Measurements from ENCODE around the gene MANSC1. TPM values are rescaled to one million over a fixed set of nuclear protein-coding genes. Genes with fewer than 3 reads are reported as not detected.

MANSC1 gene
- total and polyA plus RNA-seq, 10 of the 15 experiments (the other 5 are each of a cell fraction or from before 2014, with no cell fraction given): 0.02 to 0.23 (median 0.11) TPM; not detected in 2

- Histone ChIP-seq H3K4me1 (ENCODE audit: control insufficient read depth, insufficient read depth, low read length) (peaks cover 5% of the 10 kb centered on the region; the same call in 1 of the 2 replicates), H2AFZ (ENCODE audit: control insufficient read depth, low read depth, low read length) (no peak overlapping the region), H3K79me2 (ENCODE audit: control insufficient read depth, insufficient read depth, low read length) (no peaks in the 10 kb centered on the region; the same call in 1 of the 2 replicates), H3K36me3 (ENCODE audit: control insufficient read depth in 2 of 2, insufficient read depth in 2 of 2, low read length in 1 of 2) (peaks cover 0 to 2% of the 10 kb centered on the region in 2 experiments; a peak in 2 of 4 replicates), H3K4me2 (ENCODE audit: control insufficient read depth, insufficient read depth) (no peak overlapping the region), H3K27ac (ENCODE audit: control insufficient read depth, insufficient read depth) (no peak overlapping the region), H3K27me3 (replicated peaks in 1 of 2; ENCODE audit: control insufficient read depth in 2 of 2, insufficient read depth in 2 of 2, low read length in 1 of 2) (no peaks in the 10 kb centered on the region), H3K9ac (ENCODE audit: control insufficient read depth, insufficient read depth, low read length) (no peak overlapping the region), H3K4me3 (no peak overlapping the region), H4K20me1 (ENCODE audit: control insufficient read depth, insufficient read depth) (no peaks in the 10 kb centered on the region), H3K9me3 (replicated peaks; ENCODE audit: control insufficient read depth, insufficient read depth, low read length) (no peaks in the 10 kb centered on the region)
- ChIA-PET SMC1A (ENCODE audit: uncharacterized antibody, unreplicated experiment) (interaction anchor here (0.7 to 4.3 kb wide), 7 partner anchors 10 to 221 kb away, joined by 3 to 24 read pairs (median 4); no protein-coding TSS in a partner anchor), POLR2A (no interaction called here), RAD21 (ENCODE audit: unreplicated experiment) (interaction anchor here (1.6 kb wide), 1 partner anchor 10 kb away, joined by 4 read pairs; no protein-coding TSS in a partner anchor), CTCF (interaction anchor here (0.9 to 4.2 kb wide), 3 partner anchors 11 to 349 kb away, joined by 3 to 24 read pairs (median 4); no protein-coding TSS in a partner anchor)
- WGBS (ENCODE audit: insufficient coverage, insufficient replicate concordance, low lambda C conversion rate, missing lambda C conversion rate): 88% methylated on average over 3 of the region's 3 CpGs
- intact Hi-C loops (cut with micrococcal nuclease; ENCODE audit: unreplicated experiment): no loop called here
- ATAC-seq: no peak
- no peak for DNase-seq (ENCODE audit: low read depth, low spot score)
- TF ChIP-seq CEBPB (IDR thresholded peaks at IDR 0.05; ENCODE audit: borderline replicate concordance in 1 of 2, low read depth in 2 of 2, low read length in 2 of 2) (no peak), RUNX3 (IDR thresholded peaks at IDR 0.05; ENCODE audit: low read length) (no peak), HDAC2 (IDR thresholded peaks at IDR 0.05) (no peak), CHD2 (IDR thresholded peaks at IDR 0.05; ENCODE audit: borderline replicate concordance, low read depth, low read length) (no peak), FOXM1 (IDR thresholded peaks at IDR 0.05; ENCODE audit: low read depth, low read length) (no peak), BRCA1 (IDR thresholded peaks at IDR 0.05; ENCODE audit: low read depth, low read length) (no peak), E2F4 (IDR thresholded peaks at IDR 0.05; ENCODE audit: low read depth, low read length) (no peak)
- BruUV-seq (replicated peaks): no TSS peak
- FAIRE-seq: no peak
- in situ Hi-C loops (cut with MboI): no loop called here
Measured at GRCh38 chr12:12387501-12387900, 37.5 kb upstream of the MANSC1 start.

Measured in GM12878 (cell line).